BLaER1 (cell line): Measurements from ENCODE around the gene DLGAP1.

Source experiments
- H3K27ac ChIP-seq: shearing (Covaris generic); formaldehyde crosslinking; 2 replicates; pipeline ENCODE4 v1.8.1; 2022
- H3K27me3 ChIP-seq: shearing (Covaris generic); formaldehyde crosslinking; 2 replicates; pipeline ENCODE4 v1.8.1; 2022
- H3K36me3 ChIP-seq: shearing (Covaris generic); formaldehyde crosslinking; 2 replicates; pipeline ENCODE4 v1.8.1; 2022
- H3K4me1 ChIP-seq: shearing (Covaris generic); formaldehyde crosslinking; 2 replicates; pipeline ENCODE4 v1.8.1; 2022
- H3K4me2 ChIP-seq: shearing (Covaris generic); formaldehyde crosslinking; 2 replicates; pipeline ENCODE4 v1.8.1; 2022
- H3K4me3 ChIP-seq: shearing (Covaris generic); formaldehyde crosslinking; 2 replicates; pipeline ENCODE4 v1.8.1; 2022
- H3K9ac ChIP-seq: shearing (Covaris generic); formaldehyde crosslinking; 2 replicates; pipeline ENCODE4 v1.8.1; 2022
- H3K9me3 ChIP-seq: shearing (Covaris generic); formaldehyde crosslinking; 2 replicates; pipeline ENCODE4 v1.8.1; 2022
- H4K20me1 ChIP-seq: shearing (Covaris generic); formaldehyde crosslinking; 2 replicates; pipeline ENCODE4 v1.8.1; 2022
- Cebpa-rat ChIP-seq: shearing (Covaris generic); IDR thresholded peaks from 2 replicates; pipeline ENCODE4 v1.8.1; 2022

Gene DLGAP1

GRCh38 chr18:3761266-3761665 is 693.8 kb downstream of the DLGAP1 start:
- H3K4me2 ChIP-seq: no peak overlapping the region
- H3K36me3 ChIP-seq: no peaks in the 10 kb centered on the region

GRCh38 chr18:3760741-3761140 is 694.4 kb downstream of the DLGAP1 start:
- TF ChIP-seq Cebpa-rat: no peak
- Histone ChIP-seq H3K4me3 (no peak overlapping the region), H3K27ac (no peak overlapping the region), H3K9ac (no peak overlapping the region), H4K20me1 (no peaks in the 10 kb centered on the region), H3K27me3 (no peaks in the 10 kb centered on the region), H3K4me1 (no peaks in the 10 kb centered on the region), H3K36me3 (no peaks in the 10 kb centered on the region), H3K4me2 (no peak overlapping the region), H3K9me3 (peaks cover 21% of the 10 kb centered on the region)

More at GRCh38 chr18:3761266-3761665, 693.8 kb downstream of the DLGAP1 start:
- Histone ChIP-seq H3K4me3 (no peak overlapping the region), H3K27me3 (no peaks in the 10 kb centered on the region), H4K20me1 (no peaks in the 10 kb centered on the region), H3K9me3 (peaks cover 26% of the 10 kb centered on the region), H3K9ac (no peak overlapping the region), H3K4me1 (no peaks in the 10 kb centered on the region), H3K27ac (no peak overlapping the region)
- TF ChIP-seq Cebpa-rat: no peak

GRCh38 chr18:3759099-3759498 is 696.0 kb downstream of the DLGAP1 start:
- no peak for TF ChIP-seq Cebpa-rat
- no peak overlapping the region for H3K9ac ChIP-seq
- H3K4me3 ChIP-seq: no peak overlapping the region
- H3K4me2 ChIP-seq: no peak overlapping the region
- no peak overlapping the region for H3K27ac ChIP-seq
- H3K9me3 ChIP-seq: peaks cover 10% of the 10 kb centered on the region
- no peaks in the 10 kb centered on the region for H4K20me1 ChIP-seq
- no peaks in the 10 kb centered on the region for H3K4me1 ChIP-seq
- no peaks in the 10 kb centered on the region for H3K27me3 ChIP-seq
- H3K36me3 ChIP-seq: no peaks in the 10 kb centered on the region

DNA sequence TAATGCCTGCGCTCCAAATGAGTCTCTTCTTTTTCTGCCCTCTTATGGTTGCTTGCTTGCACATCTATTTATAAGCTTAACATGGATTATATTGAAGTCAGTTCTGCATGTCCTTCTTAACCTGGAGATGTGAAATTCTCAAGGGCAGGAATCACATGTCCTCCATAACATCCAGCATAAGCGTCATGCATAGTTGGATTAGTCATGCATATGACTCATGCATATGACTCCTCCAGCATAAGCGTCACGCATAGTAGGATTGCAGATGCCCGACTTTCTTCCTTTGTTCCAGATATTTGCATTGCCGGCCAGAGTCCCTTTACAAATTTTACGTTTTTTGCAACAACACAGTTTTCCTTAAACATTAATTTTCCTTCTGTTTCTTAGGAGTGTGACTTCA is 696.6 kb downstream of the DLGAP1 start:
- Histone ChIP-seq H4K20me1 (no peaks in the 10 kb centered on the region), H3K27ac (no peak overlapping the region), H3K4me1 (no peaks in the 10 kb centered on the region), H3K27me3 (no peaks in the 10 kb centered on the region), H3K9ac (no peak overlapping the region), H3K4me2 (no peak overlapping the region), H3K9me3 (peaks cover 10% of the 10 kb centered on the region), H3K4me3 (no peak overlapping the region), H3K36me3 (no peaks in the 10 kb centered on the region)
- TF ChIP-seq Cebpa-rat: no peak

DNA sequence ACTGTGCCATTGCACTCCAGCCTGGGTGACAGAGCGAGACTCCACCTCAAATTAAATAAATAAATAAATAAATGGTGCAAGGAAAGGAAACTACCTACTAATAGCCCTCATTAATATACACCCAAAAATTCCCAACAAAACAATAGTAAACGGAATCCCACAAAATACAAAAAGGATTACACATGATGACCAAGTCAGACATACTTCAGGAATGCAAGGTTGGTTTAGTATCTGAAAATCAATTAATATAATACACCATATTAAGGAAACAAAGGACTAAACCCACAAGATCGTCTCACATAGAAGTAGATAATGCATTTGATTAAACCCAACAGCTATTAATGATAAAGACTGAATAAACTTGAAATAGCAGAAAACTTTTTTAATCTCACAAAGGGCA is 697.7 kb downstream of the DLGAP1 start:
- Histone ChIP-seq H4K20me1 (no peaks in the 10 kb centered on the region), H3K4me1 (no peaks in the 10 kb centered on the region), H3K4me3 (no peak overlapping the region), H3K27me3 (no peaks in the 10 kb centered on the region), H3K36me3 (no peaks in the 10 kb centered on the region), H3K9ac (no peak overlapping the region), H3K4me2 (no peak overlapping the region), H3K9me3 (peaks cover 10% of the 10 kb centered on the region), H3K27ac (no peak overlapping the region)
- no peak for TF ChIP-seq Cebpa-rat

GRCh38 chr18:3753106-3753505 is 702.0 kb downstream of the DLGAP1 start:
- TF ChIP-seq Cebpa-rat: no peak
- no peaks in the 10 kb centered on the region for H3K36me3 ChIP-seq
- H3K27ac ChIP-seq: no peak overlapping the region
- H3K9me3 ChIP-seq: peaks cover 10% of the 10 kb centered on the region
- H3K4me1 ChIP-seq: no peaks in the 10 kb centered on the region
- H4K20me1 ChIP-seq: no peaks in the 10 kb centered on the region
- no peak overlapping the region for H3K9ac ChIP-seq
- no peak overlapping the region for H3K4me2 ChIP-seq
- H3K27me3 ChIP-seq: no peaks in the 10 kb centered on the region
- no peak overlapping the region for H3K4me3 ChIP-seq

GRCh38 chr18:3748086-3748485 is 707.0 kb downstream of the DLGAP1 start:
- Histone ChIP-seq H3K4me1 (no peaks in the 10 kb centered on the region), H3K9me3 (no peaks in the 10 kb centered on the region), H3K27ac (no peak overlapping the region), H3K9ac (no peak overlapping the region), H3K27me3 (no peaks in the 10 kb centered on the region), H3K4me3 (no peak overlapping the region), H4K20me1 (no peaks in the 10 kb centered on the region), H3K36me3 (no peaks in the 10 kb centered on the region), H3K4me2 (no peak overlapping the region)
- TF ChIP-seq Cebpa-rat: no peak

DNA sequence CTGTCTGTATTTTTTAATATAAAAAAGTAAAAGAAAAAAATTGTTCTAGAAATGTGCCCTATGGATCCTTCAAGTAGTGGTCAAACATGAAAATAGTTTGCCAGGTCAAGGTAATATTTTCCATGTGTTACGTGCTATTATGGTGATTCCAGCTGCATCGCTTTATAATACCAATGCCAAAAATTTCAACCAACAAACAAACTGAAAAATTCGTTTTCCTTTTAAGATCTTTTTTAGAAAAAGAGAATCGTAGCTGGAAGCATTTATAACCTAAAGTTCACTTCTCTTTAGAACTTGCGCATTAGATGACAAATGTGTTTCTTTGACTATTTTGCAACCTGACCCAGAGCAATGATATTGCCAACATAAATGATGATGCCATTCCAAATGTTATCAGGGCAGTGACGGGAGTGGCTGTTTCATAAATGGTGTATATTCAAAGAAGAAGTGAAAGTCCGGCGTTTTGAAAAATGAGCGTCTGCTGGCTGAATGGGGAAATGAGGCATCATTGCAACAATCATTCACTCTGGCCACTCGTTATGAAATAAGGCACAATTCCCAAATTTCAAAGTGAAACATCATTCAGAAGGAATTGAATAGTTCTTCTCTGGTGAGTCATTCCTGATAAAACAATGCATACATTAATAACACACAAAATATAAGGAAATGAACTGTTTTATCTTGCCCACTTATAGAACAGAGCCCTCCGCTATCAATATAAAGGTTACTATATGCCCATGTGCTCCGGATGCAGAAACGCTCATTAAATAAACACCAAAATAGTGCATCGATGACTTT is 707.7 kb downstream of the DLGAP1 start:
- H3K4me1 ChIP-seq: no peaks in the 10 kb centered on the region
- no peak overlapping the region for H3K27ac ChIP-seq
- no peaks in the 10 kb centered on the region for H3K9me3 ChIP-seq
- H3K4me2 ChIP-seq: no peak overlapping the region
- TF ChIP-seq Cebpa-rat: no peak
- no peak overlapping the region for H3K9ac ChIP-seq
- H3K4me3 ChIP-seq: no peak overlapping the region
- H3K36me3 ChIP-seq: no peaks in the 10 kb centered on the region
- no peaks in the 10 kb centered on the region for H4K20me1 ChIP-seq
- no peaks in the 10 kb centered on the region for H3K27me3 ChIP-seq

GRCh38 chr18:3742541-3742940 is 712.6 kb downstream of the DLGAP1 start:
- no peak for TF ChIP-seq Cebpa-rat
- Histone ChIP-seq H3K4me2 (no peak overlapping the region), H3K4me3 (no peak overlapping the region), H3K36me3 (no peaks in the 10 kb centered on the region), H3K27ac (no peak overlapping the region), H3K27me3 (no peaks in the 10 kb centered on the region), H3K9me3 (0 out of 2 replicates have a peak, but pooled peaks cover 5% of the 10 kb centered on the region), H3K4me1 (no peaks in the 10 kb centered on the region), H3K9ac (no peak overlapping the region), H4K20me1 (no peaks in the 10 kb centered on the region)

GRCh38 chr18:3741333-3741732 is 713.8 kb downstream of the DLGAP1 start:
- H3K4me3 ChIP-seq: no peak overlapping the region
- H3K27ac ChIP-seq: no peak overlapping the region
- H3K4me1 ChIP-seq: no peaks in the 10 kb centered on the region
- no peaks in the 10 kb centered on the region for H3K36me3 ChIP-seq
- no peak overlapping the region for H3K9ac ChIP-seq
- H3K27me3 ChIP-seq: no peaks in the 10 kb centered on the region
- H3K4me2 ChIP-seq: no peak overlapping the region
- H3K9me3 ChIP-seq: 0 out of 2 replicates have a peak, but pooled peaks cover 5% of the 10 kb centered on the region
- no peaks in the 10 kb centered on the region for H4K20me1 ChIP-seq
- no peak for TF ChIP-seq Cebpa-rat
